K562 (cell line): Measurements from ENCODE around the gene TIFAB. TPM values are rescaled to one million over a fixed set of nuclear protein-coding genes. Genes with fewer than 3 reads are reported as not detected.

Experiments
- CGGBP1 ChIP-seq: fragments of 250-450 bp; sonication (Bioruptor Pico); IDR thresholded peaks from 2 replicates; pipeline ENCODE4 v1.9.0; 2021; ENCODE audit warnings: mild to moderate bottlenecking
- ELF4 ChIP-seq: fragments of 450-650 bp; formaldehyde crosslinking; IDR thresholded peaks from 2 replicates; pipeline ENCODE4 v1.4.0; 2022; ENCODE audit warnings: missing genetic modification characterization
- FOXM1 ChIP-seq, 2 experiments: fragments of 450-650 bp in 1 of 2; sonication (generic) in 1 of 2; formaldehyde crosslinking in 1 of 2; IDR thresholded peaks; 2 replicates each; pipeline versions ENCODE4 v1.6.1 to v1.9.0; 2017 to 2022; ENCODE audit warnings: low read depth in 2 of 2, mild to moderate bottlenecking in 2 of 2, missing genetic modification reagents in 1 of 2, moderate library complexity in 1 of 2
- HMGN3 ChIP-seq: IDR thresholded peaks from 2 replicates; pipeline ENCODE4 v1.6.1; 2011; ENCODE audit warnings: borderline replicate concordance, low read depth, mild to moderate bottlenecking, mixed read lengths, low read length; ENCODE audit not compliant: insufficient read length; ENCODE audit errors: extremely low read depth
- RBM17 ChIP-seq: fragments of 200-400 bp; formaldehyde crosslinking; IDR thresholded peaks from 2 replicates; pipeline ENCODE4 v1.6.1; 2017; ENCODE audit warnings: low read depth, mild to moderate bottlenecking, low read length, borderline replicate concordance
- SIRT6 ChIP-seq: IDR thresholded peaks from one replicate; pipeline ENCODE4 v1.6.1; 2012; ENCODE audit warnings: low read depth, mild to moderate bottlenecking, control low read depth, inconsistent platforms, low read length, moderate library complexity
- ZNF212 ChIP-seq: fragments of 450-650 bp; formaldehyde crosslinking; IDR thresholded peaks from 2 replicates; pipeline ENCODE4 v1.4.0; 2020; ENCODE audit warnings: mild to moderate bottlenecking
- ZNF696 ChIP-seq: fragments of 250-450 bp; sonication (Bioruptor Pico); conservative IDR thresholded peaks from 2 replicates; pipeline ENCODE4 v1.4.0; 2020; ENCODE audit warnings: mild to moderate bottlenecking, moderate library complexity
- polyA plus RNA-seq, 8 experiments: library from polyadenylated mRNA; depleted of rRNA in 4 of 8; stranded (reverse) in 5 of 8; unstranded in 3 of 8; fragments of >200 nt; fragmentation: Nextera tagmentation in 2 of 8; fragmentation: Illumina TruSeq in 1 of 8; extraction: Ambion mirVana in 2 of 8; extraction: Trizol in 1 of 8; gene quantifications; 2 replicates each; pipeline versions ENCODE4 v1.2.1 to v1.2.3, GENCODE V29; 2011 to 2014; ENCODE audit warnings: inconsistent platforms in 1 of 8, missing spikeins in 1 of 8
- total RNA-seq, 7 experiments: library from RNA; depleted of rRNA in 6 of 7; stranded (reverse); fragments of >200 nt in 6 of 7; fragmentation: Illumina TruSeq in 2 of 7; extraction: Trizol in 2 of 7; gene quantifications; 2 replicates each; pipeline versions ENCODE4 v1.2.1 to v1.2.3, GENCODE V29; 2011 to 2021; ENCODE audit warnings: low replicate concordance in 1 of 7
- TF ChIP-seq, protein P1 (sequence below): fragments of 450-650 bp; IDR thresholded peaks from 2 replicates; pipeline ENCODE4 v1.6.1; 2016; ENCODE audit warnings: antibody characterized with exemption
- TF ChIP-seq, protein P2 (sequence below): fragments of 250-450 bp; sonication (Bioruptor Pico); IDR thresholded peaks from 2 replicates; pipeline ENCODE4 v1.4.0; 2020; ENCODE audit warnings: mild to moderate bottlenecking, moderate library complexity
- TF ChIP-seq, protein P3 (sequence below): fragments of 250-450 bp; sonication (Bioruptor Pico); IDR thresholded peaks from 2 replicates; pipeline ENCODE4 v1.6.1; 2021; ENCODE audit warnings: mild to moderate bottlenecking
- TF ChIP-seq, protein P4 (sequence below): fragments of 150-350 bp; IDR thresholded peaks from 2 replicates; pipeline ENCODE4 v1.6.1; 2014; ENCODE audit warnings: low read depth, mild to moderate bottlenecking, low read length, borderline replicate concordance
- TF ChIP-seq, protein P5 (sequence below), 2 experiments: fragments of 450-650 bp; IDR thresholded peaks; 2 replicates each; pipeline ENCODE4 v1.6.1; 2018; ENCODE audit warnings: mild to moderate bottlenecking in 2 of 2, low read depth in 1 of 2; ENCODE audit not compliant: partially characterized antibody in 2 of 2

Gene TIFAB
- total and polyA plus RNA-seq, 9 of the 15 experiments (the other 6 are each of a cell fraction or from before 2014, with no cell fraction given): not detected

DNA sequence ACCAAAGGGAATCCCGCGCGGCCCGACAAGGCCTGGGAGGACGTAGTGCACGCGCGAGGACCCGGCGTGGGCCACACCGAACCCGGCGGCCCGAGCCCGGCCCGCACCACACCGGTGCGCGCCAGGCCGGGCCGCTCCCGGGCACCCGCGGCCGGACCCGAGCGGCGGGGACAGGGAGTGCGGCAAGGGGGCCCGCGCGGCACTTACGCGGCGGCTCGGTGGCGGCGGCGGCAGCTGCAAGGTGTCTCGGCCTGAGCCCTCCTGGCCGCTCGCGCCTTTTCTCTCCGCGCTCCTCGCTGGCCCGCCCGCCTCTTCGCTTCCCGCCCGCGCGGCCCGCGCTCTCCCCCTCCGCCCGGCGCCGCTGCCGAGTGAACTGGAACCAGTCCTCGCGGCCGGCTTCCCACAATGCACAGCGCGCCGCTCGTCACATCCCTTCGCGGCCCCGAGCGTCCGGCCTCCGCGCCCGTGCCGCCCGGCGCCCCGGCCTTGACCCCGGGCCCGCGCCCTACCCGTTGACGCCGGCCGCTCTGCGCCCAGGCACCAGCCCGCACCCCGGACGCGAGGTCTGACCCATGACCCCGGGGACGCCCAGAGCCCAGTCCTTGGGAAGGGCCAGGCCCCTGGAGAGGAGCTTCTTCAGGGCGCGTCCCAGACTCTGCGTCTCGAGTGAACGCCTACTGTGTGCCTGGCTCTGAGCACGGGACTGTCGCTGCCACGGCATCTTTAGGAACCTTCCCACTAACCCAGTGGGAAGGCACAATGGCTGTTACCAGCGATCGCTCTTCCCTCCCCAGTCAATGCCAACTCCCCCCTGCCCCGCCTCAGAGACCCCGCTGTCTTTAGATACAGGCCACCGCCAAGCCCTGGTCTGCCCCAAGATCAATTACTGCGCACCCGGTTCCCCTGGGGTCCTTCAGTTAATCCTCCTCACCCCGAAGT is 53.0 kb downstream of the TIFAB start, which contains the start of gene MACROH2A1 (continued):
- TF ChIP-seq, protein P1, sequence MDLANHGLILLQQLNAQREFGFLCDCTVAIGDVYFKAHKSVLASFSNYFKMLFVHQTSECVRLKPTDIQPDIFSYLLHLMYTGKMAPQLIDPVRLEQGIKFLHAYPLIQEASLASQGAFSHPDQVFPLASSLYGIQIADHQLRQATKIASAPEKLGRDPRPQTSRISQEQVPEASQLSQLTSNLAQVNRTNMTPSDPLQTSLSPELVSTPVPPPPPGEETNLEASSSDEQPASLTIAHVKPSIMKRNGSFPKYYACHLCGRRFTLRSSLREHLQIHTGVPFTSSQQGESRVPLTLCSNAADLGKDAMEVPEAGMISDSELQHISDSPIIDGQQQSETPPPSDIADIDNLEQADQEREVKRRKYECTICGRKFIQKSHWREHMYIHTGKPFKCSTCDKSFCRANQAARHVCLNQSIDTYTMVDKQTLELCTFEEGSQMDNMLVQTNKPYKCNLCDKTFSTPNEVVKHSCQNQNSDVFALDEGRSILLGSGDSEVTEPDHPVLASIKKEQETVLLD: no peak
- TF ChIP-seq CGGBP1 (no peak), ELF4 (no peak), HMGN3 (peak; percentile 46), RBM17 (no peak), FOXM1 (IDR thresholded peaks at IDR 0.05; ENCODE audit: low read depth) (no peak), FOXM1 (CRISPR knock-in tag; IDR thresholded peaks at IDR 0.05; ENCODE audit: low read depth) (no peak), SIRT6 (no peak), ZNF696 (CRISPR knock-in tag) (no peak), ZNF212 (CRISPR knock-in tag) (no peak)
- TF ChIP-seq, protein P2, sequence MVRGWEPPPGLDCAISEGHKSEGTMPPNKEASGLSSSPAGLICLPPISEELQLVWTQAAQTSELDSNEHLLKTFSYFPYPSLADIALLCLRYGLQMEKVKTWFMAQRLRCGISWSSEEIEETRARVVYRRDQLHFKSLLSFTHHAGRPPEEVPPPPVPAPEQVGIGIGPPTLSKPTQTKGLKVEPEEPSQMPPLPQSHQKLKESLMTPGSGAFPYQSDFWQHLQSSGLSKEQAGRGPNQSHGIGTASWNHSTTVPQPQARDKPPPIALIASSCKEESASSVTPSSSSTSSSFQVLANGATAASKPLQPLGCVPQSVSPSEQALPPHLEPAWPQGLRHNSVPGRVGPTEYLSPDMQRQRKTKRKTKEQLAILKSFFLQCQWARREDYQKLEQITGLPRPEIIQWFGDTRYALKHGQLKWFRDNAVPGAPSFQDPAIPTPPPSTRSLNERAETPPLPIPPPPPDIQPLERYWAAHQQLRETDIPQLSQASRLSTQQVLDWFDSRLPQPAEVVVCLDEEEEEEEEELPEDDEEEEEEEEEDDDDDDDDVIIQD (CRISPR knock-in tag): no peak
- TF ChIP-seq, protein P3, sequence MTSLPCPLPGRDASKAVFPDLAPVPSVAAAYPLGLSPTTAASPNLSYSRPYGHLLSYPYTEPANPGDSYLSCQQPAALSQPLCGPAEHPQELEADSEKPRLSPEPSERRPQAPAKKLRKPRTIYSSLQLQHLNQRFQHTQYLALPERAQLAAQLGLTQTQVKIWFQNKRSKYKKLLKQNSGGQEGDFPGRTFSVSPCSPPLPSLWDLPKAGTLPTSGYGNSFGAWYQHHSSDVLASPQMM (CRISPR knock-in tag): no peak
- TF ChIP-seq, protein P4, sequence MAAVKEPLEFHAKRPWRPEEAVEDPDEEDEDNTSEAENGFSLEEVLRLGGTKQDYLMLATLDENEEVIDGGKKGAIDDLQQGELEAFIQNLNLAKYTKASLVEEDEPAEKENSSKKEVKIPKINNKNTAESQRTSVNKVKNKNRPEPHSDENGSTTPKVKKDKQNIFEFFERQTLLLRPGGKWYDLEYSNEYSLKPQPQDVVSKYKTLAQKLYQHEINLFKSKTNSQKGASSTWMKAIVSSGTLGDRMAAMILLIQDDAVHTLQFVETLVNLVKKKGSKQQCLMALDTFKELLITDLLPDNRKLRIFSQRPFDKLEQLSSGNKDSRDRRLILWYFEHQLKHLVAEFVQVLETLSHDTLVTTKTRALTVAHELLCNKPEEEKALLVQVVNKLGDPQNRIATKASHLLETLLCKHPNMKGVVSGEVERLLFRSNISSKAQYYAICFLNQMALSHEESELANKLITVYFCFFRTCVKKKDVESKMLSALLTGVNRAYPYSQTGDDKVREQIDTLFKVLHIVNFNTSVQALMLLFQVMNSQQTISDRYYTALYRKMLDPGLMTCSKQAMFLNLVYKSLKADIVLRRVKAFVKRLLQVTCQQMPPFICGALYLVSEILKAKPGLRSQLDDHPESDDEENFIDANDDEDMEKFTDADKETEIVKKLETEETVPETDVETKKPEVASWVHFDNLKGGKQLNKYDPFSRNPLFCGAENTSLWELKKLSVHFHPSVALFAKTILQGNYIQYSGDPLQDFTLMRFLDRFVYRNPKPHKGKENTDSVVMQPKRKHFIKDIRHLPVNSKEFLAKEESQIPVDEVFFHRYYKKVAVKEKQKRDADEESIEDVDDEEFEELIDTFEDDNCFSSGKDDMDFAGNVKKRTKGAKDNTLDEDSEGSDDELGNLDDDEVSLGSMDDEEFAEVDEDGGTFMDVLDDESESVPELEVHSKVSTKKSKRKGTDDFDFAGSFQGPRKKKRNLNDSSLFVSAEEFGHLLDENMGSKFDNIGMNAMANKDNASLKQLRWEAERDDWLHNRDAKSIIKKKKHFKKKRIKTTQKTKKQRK: no peak
- TF ChIP-seq, protein P5, sequence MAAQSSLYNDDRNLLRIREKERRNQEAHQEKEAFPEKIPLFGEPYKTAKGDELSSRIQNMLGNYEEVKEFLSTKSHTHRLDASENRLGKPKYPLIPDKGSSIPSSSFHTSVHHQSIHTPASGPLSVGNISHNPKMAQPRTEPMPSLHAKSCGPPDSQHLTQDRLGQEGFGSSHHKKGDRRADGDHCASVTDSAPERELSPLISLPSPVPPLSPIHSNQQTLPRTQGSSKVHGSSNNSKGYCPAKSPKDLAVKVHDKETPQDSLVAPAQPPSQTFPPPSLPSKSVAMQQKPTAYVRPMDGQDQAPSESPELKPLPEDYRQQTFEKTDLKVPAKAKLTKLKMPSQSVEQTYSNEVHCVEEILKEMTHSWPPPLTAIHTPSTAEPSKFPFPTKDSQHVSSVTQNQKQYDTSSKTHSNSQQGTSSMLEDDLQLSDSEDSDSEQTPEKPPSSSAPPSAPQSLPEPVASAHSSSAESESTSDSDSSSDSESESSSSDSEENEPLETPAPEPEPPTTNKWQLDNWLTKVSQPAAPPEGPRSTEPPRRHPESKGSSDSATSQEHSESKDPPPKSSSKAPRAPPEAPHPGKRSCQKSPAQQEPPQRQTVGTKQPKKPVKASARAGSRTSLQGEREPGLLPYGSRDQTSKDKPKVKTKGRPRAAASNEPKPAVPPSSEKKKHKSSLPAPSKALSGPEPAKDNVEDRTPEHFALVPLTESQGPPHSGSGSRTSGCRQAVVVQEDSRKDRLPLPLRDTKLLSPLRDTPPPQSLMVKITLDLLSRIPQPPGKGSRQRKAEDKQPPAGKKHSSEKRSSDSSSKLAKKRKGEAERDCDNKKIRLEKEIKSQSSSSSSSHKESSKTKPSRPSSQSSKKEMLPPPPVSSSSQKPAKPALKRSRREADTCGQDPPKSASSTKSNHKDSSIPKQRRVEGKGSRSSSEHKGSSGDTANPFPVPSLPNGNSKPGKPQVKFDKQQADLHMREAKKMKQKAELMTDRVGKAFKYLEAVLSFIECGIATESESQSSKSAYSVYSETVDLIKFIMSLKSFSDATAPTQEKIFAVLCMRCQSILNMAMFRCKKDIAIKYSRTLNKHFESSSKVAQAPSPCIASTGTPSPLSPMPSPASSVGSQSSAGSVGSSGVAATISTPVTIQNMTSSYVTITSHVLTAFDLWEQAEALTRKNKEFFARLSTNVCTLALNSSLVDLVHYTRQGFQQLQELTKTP (IDR thresholded peaks at IDR 0.05; ENCODE audit: low read depth in 1 of 2, partially characterized antibody in 2 of 2): no peak
